Ramos (cell line): ENCODE results near the gene PLD5.

Experiments
- in situ Hi-C: fragments of 300-500 bp; cut with MboI; formaldehyde crosslinking; loops from one replicate; pipeline ENCODE4 v1.14.3; 2022; ENCODE audit warnings: low sequenced_read_pairs; ENCODE audit not compliant: unreplicated experiment

Gene PLD5

DNA sequence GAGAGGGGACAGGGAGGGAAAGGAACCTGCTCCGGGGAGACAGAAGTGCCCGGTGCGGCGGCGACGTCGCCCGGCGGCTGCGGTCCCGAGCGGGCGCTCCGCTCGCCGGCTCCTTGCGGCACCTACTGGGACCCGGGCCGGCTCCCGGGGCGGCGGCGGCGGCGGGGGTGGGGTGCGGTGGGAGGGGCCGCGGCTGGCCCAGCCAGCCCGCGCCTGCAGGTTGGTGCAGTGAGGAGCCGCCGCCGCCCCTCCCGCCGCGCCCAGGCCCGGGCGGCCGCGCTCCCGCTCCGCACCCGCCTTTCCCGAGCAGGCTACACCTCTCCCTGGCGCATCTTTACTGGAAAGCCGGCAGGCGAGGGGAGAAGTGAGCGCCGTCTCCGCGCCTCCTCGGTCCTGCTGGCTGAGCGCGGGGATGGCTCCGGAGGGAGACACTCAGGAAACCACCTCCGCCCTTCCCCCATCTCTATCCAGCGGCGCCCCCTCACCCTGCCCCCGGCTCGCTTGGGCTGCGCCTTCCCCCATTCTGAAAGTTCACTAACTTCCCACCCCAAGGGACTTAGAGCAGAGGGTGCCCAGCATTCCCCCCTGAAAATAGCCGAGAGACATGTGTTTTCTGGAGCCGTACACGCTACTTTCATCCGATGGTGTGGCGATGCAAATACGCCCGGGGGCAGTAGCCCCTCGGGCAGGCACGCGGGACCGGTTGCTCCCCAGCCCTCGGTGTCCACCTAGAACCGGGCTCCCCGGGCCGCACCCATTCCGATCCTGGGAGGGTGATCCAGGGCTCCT, at the start of gene PLD5:
Gene PLD5 (minus strand): TSS at position 127 of the 789 bp plus-strand sequence.
- in situ Hi-C loops, result no loop called here

DNA sequence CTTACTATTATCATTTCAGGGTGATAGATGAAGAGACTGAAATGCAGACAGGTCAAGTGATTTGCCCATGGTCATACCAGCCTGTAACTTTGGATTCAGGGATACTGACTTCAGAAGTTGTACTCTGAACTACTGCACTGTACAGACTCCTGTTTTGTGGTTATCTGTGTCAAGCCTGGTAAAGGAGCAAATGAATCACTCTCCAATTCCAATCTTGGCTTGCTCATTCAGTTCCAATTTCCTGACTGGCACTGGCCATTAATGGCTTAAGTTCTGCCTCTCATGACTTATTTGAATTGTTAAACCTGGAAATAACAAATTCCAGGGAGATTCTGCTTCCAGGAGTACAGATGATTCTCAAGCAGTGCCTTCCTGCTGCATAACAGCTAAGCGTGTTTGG, 45.4 kb upstream of the PLD5 start:
- in situ Hi-C loops, result no loop called here

DNA sequence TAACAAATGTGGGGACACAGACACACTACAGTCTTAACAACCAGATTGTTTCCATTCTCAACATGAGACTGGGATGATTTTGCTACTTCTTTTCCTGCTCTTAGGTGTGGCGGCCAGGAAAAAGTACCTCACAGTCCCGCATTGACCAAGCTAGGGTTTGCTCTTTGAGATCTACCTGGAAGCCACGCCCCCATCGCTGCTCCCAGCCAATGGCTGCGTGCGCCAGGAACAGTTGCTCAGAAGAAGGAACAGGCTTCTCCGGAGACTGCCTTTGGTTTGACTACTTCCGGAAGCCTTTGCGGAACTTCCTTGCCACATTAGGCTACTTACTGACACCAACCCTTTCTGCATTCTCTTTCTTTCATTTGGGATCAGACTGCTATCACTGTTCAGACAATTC, 44.2 kb upstream of the PLD5 start:
- in situ Hi-C loops, result no loop called here

DNA sequence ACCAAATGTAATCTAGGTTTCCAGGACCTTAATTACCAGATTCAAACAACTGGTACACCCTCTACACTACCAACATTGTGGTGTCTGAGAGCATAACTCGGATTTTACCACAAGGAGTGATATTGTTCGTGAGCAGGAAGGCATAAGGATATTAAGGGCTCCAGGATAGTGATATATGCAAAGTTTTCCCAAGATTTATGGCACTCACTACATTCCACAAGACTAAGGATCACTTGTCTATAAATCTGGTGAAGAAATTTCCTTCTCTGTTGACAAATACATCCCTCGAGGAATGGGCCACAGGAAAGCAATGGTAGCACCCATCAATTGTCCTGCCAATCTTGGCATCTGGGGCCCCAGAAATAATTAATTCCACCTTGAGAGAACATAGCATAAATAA, 43.1 kb upstream of the PLD5 start:
- in situ Hi-C loops, result no loop called here

DNA sequence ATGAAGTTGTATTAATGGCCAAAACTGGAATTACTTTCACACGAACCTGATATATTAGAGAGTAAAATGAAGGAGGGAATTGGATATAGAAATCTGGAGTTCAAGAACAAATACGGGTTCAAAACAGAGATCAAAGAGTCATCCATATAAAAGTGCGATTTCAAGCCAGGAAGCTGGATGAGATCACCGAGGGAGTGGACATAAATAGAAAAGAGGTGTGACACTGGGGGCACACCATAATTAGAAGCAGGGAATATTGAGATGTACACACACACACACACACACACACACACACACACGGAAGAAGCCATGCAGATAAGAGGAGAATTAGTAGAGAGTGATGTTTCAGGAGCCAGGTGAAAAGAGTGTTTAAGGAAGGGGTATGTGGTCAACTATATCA, 32.3 kb upstream of the PLD5 start:
- in situ Hi-C loops, result no loop called here

DNA sequence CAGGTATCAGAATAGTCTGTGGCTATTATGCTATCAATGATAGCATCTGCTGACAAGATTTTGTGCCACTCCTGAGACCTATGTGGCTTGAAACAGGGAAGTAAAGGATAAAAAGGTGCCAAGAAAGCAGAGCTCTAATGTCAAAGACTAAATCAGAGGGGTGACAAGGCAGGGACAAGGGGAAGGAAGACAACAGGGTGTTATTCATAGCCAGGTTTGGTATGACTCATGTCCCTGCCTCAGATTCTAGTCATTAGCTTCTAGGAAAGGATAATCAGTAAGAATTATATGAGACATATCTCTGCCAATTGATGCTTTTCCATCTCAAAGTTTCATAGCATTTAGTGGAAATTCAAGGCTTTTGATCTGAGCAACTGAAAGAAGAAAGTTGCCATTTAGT, 31.8 kb upstream of the PLD5 start:
- in situ Hi-C loops, result no loop called here

DNA sequence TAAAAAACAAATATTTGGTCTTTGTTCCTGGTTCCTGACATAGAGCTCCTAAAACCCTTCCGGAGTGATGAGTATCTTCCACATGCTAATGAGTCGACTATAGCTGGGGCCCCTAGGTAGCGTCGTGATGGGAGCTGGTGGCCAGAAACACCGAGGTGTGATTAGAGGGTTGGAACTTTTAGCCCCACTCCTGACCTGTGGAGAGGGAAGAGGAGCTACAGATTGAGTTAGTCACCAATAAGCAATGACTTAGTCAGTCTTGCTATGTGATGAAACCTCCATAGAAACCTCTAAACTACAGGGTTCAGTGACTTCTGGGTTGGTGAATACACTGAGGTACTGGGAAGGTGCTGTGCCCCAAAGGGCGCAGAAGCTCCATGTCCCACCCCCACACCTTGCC, 30.1 kb upstream of the PLD5 start:
- in situ Hi-C loops, result no loop called here

DNA sequence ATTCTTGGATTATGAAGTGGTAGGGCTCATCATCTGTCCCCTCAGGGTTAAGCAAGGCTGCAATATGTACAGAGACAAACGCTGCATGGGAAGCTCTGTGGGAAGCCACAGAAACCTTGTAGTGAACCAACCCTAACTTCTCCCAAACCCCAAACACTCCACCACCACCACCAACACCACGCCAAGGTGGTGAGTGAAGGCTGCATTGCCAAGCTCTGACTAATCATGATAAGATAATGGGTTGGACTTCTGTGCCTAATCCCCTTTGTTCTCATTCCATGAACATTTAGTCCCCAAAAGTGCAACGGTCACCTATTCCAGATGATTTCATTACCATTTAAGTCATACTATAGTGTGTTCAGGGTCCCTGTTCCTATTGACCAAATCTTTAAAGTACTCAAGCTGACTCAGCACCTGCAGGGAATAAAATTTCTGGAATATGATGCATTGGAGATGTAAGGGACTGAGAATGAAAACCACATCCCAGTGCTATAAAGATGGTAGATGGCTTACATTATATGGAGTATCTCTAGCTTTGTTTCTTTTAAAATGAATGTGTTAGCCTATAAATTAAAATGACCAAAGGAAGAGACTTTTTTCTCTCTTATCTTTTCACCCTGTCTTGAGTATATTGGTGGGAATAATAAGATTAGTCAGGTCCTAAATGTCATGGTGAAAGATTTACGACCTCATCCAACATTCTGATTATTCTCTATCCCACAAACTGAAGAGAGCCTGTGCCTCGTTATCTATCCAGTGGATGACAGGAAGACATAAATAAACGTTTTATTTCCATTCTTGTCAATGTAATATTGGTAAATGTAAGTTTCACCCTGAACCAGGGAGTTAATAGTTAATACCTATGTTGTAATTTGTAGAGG, 22.6 kb upstream of the PLD5 start:
- in situ Hi-C loops, result no loop called here

DNA sequence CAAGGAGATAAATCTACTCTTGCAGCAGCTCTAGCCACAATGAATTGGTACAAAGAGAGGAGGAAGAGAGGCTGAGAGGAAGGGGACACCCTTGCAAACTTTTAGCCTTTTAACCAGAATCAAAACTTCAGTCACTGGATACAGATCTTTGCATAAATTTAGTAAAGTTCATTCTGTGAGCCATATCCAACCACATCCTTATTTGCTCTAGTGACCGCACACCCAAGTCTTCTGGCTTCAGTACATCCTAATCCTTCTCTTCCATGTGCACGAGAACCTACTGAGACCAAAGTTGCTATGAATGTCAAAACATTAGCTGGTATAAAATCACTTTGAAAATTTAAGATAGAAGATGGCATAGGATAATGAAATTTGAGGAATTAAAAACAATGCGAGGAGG, 21.9 kb upstream of the PLD5 start:
- in situ Hi-C loops, result no loop called here

DNA sequence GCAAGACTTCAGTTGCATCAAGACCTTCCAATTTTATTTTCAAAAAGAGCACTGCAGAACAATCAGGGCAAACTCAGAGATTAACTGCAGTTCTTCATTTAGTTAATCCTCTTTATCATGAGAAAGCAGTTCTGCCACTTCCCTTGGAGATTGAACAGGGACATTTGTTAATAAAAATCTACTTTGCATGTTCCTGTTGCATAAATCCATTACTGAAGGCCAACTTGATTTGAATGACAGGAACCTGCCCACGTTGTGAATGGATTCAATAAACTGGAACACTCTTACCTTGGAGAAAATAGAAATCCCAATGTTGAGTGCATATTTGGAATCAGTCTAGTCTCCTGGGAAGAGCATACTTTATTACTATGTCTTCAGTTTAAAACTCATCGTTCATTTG, 19.6 kb upstream of the PLD5 start:
- in situ Hi-C loops, result no loop called here

DNA sequence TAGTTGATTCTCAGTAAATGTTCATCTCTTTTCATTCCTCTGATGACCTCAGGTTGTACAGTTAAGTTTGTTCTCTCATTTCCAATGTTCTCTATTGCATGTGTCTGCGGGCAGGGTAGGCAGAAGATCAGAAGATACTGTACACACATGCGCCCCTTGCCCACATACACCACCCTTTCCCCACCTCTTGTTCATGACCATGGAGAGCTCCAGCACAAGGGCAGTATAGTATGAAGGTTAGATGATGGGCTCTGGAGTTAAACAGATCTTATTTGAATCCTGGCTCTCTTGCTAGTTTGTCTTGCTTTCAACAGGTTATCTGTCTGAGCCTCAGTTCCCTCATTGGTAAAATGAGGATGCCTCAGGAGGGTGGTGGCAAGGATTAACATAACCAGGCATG, 17.8 kb upstream of the PLD5 start:
- in situ Hi-C loops, result no loop called here

DNA sequence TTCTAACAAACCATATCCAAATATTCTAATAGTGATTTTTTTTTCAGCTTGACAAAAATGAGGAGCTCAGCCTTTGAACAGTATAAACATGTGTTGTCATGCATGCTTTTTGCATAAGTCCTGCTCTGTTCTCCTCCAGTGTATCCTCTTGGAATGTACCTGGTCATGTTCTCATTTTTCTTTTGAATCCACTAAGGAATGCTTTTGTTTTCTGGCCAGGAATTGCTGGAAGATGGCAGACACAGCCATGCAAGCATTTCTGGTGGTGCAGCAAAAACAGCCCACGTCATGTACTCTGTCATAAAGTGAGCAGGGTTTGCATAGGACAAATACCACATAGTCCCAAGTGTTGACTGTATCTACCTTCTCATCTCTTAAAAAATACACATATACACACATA, 11.5 kb upstream of the PLD5 start:
- in situ Hi-C loops, result no loop called here

DNA sequence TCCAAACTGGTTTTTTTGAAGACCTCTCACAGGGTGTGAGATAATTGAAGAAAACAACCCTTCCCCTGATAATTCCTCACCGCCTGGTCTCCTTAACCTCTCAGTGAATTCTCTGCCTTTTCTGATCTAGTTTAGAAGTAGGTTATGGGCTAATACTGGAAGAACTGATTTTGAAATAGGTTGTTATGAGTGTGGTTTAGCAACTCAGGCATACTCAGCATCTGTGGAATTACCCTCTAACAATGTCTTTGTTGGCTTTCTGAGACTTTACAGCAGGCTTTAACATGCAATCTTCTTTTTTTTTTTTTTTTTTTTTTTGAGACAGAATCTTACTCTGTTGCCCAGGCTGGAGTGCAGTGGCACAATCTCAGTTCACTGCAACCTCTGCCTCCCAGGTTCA, 10.3 kb upstream of the PLD5 start:
- in situ Hi-C loops, result no loop called here

DNA sequence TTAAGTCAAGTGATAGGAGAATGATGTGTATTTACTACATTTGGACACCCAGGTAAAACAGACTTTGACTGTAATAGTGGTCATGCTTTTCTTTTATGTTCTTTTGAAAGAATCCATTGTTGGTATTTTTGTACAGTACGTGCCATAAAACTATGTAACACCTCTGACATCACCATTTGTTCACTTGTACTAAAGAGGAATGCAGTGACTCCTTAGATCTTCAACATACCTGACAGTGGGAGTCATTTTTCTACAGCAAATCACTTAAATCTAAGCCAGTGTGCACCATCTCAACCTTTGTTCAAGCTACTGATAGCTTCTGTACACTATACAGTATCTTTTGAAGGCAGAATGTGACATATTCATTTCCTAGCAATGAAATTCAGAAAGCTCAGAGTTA, 6.3 kb upstream of the PLD5 start:
- in situ Hi-C loops, result no loop called here

DNA sequence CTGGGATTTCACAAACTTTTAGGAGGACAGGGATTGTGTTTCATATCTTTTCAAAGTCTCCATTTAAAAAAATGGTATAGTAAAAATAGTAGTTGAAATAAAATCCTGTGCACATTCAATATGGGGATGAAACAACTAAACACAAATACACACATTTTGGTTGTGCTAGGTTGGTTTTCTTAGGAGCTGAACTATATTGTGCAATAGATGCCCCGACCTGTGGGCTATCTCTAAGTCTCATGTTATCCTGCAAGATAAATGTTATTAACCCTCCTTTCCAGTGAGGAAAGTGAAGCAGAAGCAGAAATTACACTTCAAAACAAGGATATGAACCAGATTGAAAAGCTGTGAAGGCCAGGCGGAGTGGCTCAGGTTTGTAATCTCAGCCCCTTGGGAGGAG, 1.3 kb upstream of the PLD5 start:
- in situ Hi-C loops, result no loop called here

DNA sequence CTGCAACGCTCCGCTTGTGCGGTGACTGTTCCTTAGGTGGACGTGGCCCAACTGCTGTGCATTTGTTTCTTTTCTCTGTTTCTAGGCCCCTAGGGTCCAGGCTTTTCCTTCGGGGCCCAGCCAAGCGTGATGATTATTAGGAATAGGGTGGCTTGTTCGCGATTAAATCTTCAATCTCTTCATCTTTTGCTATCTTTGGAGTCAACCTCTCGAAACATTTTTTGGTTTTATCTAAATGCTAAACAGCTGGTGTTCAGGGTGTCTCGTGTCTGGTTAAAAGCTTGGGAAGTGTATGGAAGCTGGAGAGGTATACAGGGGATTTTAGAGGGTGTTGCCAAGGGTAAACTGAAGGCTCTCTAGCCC, 844 bp upstream of the PLD5 start:
- in situ Hi-C loops, result no loop called here

DNA sequence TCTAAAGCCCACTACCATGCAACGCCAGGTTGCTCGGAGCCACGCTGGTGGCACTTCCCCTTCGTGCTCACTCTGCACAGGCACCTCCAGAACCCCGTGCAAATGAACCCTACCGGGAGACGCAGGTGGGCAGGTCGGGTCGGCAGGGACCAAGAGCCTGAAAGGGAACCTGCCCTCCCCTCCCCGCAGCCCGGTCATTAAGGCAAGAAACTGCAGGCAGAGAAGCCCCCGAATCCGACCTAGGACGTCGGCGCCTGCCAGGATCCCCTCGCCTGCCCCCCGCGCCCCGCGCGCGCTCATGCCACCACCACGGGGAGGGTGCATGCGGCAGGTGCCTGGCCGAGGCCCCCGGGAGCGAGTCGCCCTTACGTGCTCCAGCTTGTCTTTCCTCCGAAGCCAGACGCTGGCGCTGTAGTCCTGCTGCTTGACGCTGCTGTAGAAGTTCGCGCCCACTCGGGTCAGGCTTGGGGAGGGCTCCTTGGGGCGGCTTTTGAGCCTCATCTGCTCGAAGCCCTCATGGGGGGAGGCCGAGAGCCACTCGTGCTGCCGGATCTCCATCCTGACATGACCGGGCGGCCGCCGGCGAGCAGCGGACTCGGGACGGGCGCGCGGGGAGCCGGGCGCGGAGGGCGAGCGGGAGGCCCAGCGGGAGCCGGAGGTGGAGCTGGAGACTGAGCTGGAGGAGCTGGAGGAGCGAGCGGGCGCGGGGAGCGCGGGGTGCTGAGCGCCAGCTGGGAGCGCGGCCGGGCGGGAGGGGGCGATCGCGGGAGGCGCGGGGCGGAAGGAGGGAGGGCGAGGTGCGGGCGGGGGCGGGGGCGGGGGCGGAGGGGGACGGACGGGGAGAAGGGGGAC, 552 bp downstream of the PLD5 start:
- in situ Hi-C loops, result no loop called here

DNA sequence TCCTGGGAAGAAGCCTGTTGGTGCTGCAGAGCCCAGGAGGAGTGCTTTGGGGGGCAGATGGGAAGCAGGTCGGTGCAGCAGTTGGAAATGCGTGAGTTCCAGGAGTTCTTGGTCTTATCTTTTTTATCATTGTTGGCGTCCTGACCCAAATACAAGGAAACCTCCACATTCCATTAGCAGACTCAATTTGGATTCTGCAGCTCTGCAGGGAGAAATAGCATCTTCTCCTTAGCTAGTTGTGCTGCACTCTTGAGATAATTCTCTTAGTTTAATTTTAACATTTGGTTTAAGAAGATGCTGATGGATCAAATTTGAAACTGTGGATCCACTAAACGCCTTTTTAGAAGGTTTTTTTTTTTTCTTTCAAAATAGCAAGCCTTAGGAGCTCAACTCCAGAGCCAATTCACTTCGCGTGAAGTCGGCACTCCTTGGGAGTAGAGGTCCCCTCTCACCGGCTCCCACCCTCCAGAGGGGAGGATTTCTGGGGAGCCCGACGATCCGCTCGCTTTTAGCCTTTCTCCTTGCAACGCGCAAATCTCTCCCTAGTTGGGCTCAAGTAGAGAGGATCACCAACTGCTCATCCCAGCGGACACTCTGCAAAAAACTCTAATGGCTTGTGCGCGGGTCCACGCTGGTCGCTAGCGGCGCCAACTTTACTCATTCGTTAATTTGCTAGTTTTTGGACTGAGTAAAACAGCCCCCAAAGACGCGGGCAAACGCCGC, 1.3 kb downstream of the PLD5 start:
- in situ Hi-C loops, result no loop called here

DNA sequence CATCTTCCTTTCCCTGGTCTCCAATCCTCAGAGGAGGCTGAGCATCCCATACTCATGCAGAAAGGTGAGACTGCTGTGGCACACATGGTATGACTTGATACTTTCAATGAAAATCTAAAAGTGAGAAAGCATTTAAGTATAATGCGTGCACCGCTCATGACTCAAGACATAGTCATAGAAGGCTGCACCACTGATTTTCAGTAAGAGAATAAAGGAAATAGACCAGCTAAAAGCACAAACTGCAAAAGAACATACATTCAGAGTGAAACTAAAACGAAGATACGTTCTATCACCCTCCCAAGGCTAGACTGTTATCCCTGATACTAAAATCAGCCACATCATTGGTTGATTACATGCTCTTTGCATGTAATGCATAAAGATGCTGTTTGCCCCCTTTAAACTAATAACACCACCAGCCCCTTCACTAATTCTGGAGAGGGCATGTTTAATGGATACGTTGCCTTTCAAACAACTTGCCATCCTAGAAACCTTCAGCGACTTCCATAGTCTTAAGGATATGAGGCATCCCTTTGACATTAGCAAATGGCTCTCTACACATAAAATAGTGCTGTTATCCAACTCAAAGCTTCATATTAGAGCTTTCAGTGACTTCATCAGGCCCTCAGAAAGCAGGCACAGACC, 2.1 kb downstream of the PLD5 start:
- in situ Hi-C loops, result no loop called here

DNA sequence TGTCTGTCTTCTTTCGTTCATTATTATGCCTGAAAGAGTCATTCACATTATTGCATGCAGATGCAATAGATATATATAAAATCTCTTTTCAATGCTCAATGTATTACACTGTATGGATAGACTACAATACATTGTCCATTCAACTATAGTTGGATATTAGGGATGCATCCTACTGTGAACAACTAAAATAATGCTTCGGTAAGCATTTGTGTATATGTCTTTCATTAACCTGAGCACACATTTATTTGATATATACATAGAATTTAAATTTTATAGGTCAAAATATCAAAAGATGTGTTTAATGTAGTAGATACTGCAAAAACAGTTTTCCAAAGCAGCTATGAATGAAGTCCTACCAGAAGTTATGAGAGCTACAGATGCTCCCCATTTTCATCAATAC, 8.9 kb downstream of the PLD5 start:
- in situ Hi-C loops, result no loop called here
